Measurements from ENCODE around the gene MPZL2. TPM values are rescaled to one million over a fixed set of nuclear protein-coding genes. Genes with fewer than 3 reads are reported as not detected.

The MPZL2 gene
- total RNA-seq, 1 experiment from 2014 or later, result 0.26 TPM

DNA sequence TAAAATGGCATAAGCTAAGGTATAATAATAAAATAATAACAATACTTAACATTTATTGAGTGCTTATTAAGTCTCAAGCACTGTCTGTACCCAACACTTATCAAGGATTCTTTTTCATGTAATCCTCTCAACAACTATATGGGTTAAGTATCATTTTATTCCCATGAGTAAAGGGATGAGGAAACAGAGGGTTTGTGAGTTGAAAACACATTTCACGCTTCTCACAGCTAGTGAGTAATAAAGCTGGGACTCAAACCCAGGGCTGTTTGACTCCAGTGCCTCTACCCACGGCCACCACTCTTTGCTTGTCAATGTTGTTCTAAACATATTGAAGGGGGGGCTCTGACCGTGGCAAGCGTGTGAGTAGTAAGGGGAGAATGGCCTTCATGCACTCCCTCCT, 49.1 kb upstream of the MPZL2 start:
- WGBS (ENCODE audit: extremely low coverage, insufficient read length, low lambda C conversion rate), result no CpG with 5 or more reads among the region's 4 CpGs
- Histone ChIP-seq H4K91ac (ENCODE audit: insufficient read length, low read depth, low read length) (no peak overlapping the region), H3K27me3 (ENCODE audit: insufficient read depth, low read length) (no peaks in the 10 kb centered on the region), H3K9me3 (ENCODE audit: control insufficient read depth, low read depth, low read length) (no peaks in the 10 kb centered on the region), H3K23me2 (ENCODE audit: insufficient read length, low read depth, low read length, poor library complexity, severe bottlenecking) (peaks cover 9% of the 10 kb centered on the region), H3K23ac (ENCODE audit: insufficient read length, low read depth, low read length) (no peak overlapping the region), H2BK12ac (ENCODE audit: insufficient read length, low read depth, low read length) (no peak overlapping the region), H2BK120ac (ENCODE audit: low read depth, low read length, poor library complexity, severe bottlenecking) (no peak overlapping the region), H3K56ac (ENCODE audit: insufficient read length, low read depth, low read length) (no peak overlapping the region), H3K27ac (ENCODE audit: insufficient read length, low read depth, low read length) (no peak overlapping the region), H2AFZ (ENCODE audit: low read length) (no peak overlapping the region), H3T11ph (ENCODE audit: low read length) (no peak overlapping the region), H3K9ac (ENCODE audit: extremely low read depth, insufficient read length, low read length) (no peak overlapping the region), H2BK15ac (ENCODE audit: low read depth, low read length) (no peak overlapping the region), H3K79me1 (ENCODE audit: insufficient read depth, low read depth, low read length, poor library complexity, severe bottlenecking) (no peaks in the 10 kb centered on the region), H2BK20ac (ENCODE audit: low read depth, low read length, poor library complexity, severe bottlenecking) (no peak overlapping the region), H3K4ac (ENCODE audit: low read depth, low read length) (no peak overlapping the region), H2BK5ac (ENCODE audit: insufficient read length, low read length) (no peak overlapping the region), H2AK5ac (ENCODE audit: insufficient read length, low read length) (no peak overlapping the region), H3K79me2 (ENCODE audit: insufficient read depth, low read length) (no peaks in the 10 kb centered on the region), H4K5ac (ENCODE audit: insufficient read length, low read depth, low read length) (no peak overlapping the region), H4K8ac (replicated peaks; ENCODE audit: insufficient read length, low read depth, low read length) (no peak overlapping the region), H3K4me1 (ENCODE audit: insufficient read depth, low read length) (peaks cover 6% of the 10 kb centered on the region; the same call in 1 of the 2 replicates), H3K18ac (ENCODE audit: insufficient read length, low read depth, low read length) (no peak overlapping the region), H3K4me2 (ENCODE audit: insufficient read depth, insufficient read length, low read length) (no peak overlapping the region), H3K14ac (ENCODE audit: insufficient read depth, low read length) (no peak overlapping the region), H4K20me1 (ENCODE audit: control insufficient read depth, insufficient read depth, insufficient read length) (no peaks in the 10 kb centered on the region)
- TF ChIP-seq CTCF (conservative IDR thresholded peaks at IDR 0.05), result no peak
- no peak for DNase-seq
- Mint-ChIP-seq H3K4me1 (peaks cover 28 to 35% of the 10 kb centered on the region in 2 experiments), H3K27me3 (ENCODE audit: low read depth) (peaks cover 29% of the 10 kb centered on the region), H3K4me3 (no peak overlapping the region), H3K36me3 (ENCODE audit: insufficient read depth in 1 of 3, low read depth in 3 of 3) (peaks cover 0 to 3% (median 2%) of the 10 kb centered on the region in 3 experiments; a peak in 2 of 7 replicates), H3K9me3 (peaks cover 0 to 3% of the 10 kb centered on the region in 2 experiments; a peak in 2 of 5 replicates), H3K27ac (no peak overlapping the region)

Data from H9 (cell line).